Measurements from ENCODE around the gene MAP4K2.

The MAP4K2 gene

GRCh38 chr11:64744544-64745188, 58.3 kb downstream of the MAP4K2 start:
- H3K27ac ChIP-seq = no peak overlapping the region
- DNase-seq (ENCODE audit: low read depth, low spot score) = no peak

- H3K27ac ChIP-seq = no peak within 1 kb of the TSS
- DNase-seq (ENCODE audit: low read depth, low spot score) = no peak
Observed at GRCh38 chr11:64743591-64744543, 59.1 kb downstream of the MAP4K2 start, which contains the start of gene RASGRP2. Gene RASGRP2 (minus strand): TSS chr11:64744142. CDS start chr11:64742866, 1,276 bp downstream.

- no peak overlapping the region for H3K27ac ChIP-seq
Observed at GRCh38 chr11:64742889-64743590, 60.0 kb downstream of the MAP4K2 start.

GRCh38 chr11:64742087-64742888, 60.7 kb downstream of the MAP4K2 start:
- H3K27ac ChIP-seq = no peak overlapping the region
- DNase-seq (ENCODE audit: low read depth, low spot score) = no peak

More at GRCh38 chr11:64742889-64743590, 60.0 kb downstream of the MAP4K2 start:
- DNase-seq (ENCODE audit: low read depth, low spot score) = no peak

GRCh38 chr11:64741375-64742086, 61.5 kb downstream of the MAP4K2 start:
- H3K27ac ChIP-seq = no peak overlapping the region
- no peak for DNase-seq (ENCODE audit: low read depth, low spot score)

- no peak for DNase-seq (ENCODE audit: low read depth, low spot score)
- H3K27ac ChIP-seq = no peak overlapping the region
Observed at GRCh38 chr11:64739871-64740270, 63.1 kb downstream of the MAP4K2 start.

- H3K27ac ChIP-seq = no peak overlapping the region
- DNase-seq (ENCODE audit: low read depth, low spot score) = no peak
Observed at GRCh38 chr11:64736654-64737053, 66.4 kb downstream of the MAP4K2 start.

- DNase-seq (ENCODE audit: low read depth, low spot score) = no peak
- H3K27ac ChIP-seq = no peak overlapping the region
Observed at GRCh38 chr11:64735725-64736259, 67.2 kb downstream of the MAP4K2 start.
